Suprapubic skin (tissue), 4 donors: ENCODE measurements around the gene TTYH2. TPM values are rescaled to one million over a fixed set of nuclear protein-coding genes. Genes with fewer than 3 reads are reported as not detected.

Experiments
- DNase-seq, 2 donors: peaks; one replicate each; pipeline ENCODE4 v3.0.0-alpha.2; 2019; ENCODE audit warnings: low spot score in 2 of 2
- H3K27ac ChIP-seq: fragments of 200-600 bp; sonication (generic); one replicate; pipeline ENCODE4 v1.5.1; 2019
- H3K27me3 ChIP-seq: fragments of 200-600 bp; sonication (generic); one replicate; pipeline ENCODE4 v1.5.1; 2019
- H3K36me3 ChIP-seq: fragments of 200-600 bp; sonication (generic); one replicate; pipeline ENCODE4 v1.5.1; 2019
- H3K4me1 ChIP-seq: fragments of 200-600 bp; sonication (generic); one replicate; pipeline ENCODE4 v1.5.1; 2019
- H3K4me3 ChIP-seq: fragments of 200-600 bp; sonication (generic); one replicate; pipeline ENCODE4 v1.5.1; 2019; ENCODE audit warnings: mild to moderate bottlenecking
- H3K9me3 ChIP-seq: fragments of 200-600 bp; sonication (generic); one replicate; pipeline ENCODE4 v1.5.1; 2019
- EP300 ChIP-seq: sonication (generic); formaldehyde crosslinking; IDR thresholded peaks from one replicate; pipeline ENCODE4 v1.6.1; 2017; ENCODE audit warnings: antibody characterized with exemption
- POLR2A ChIP-seq, 2 donors: fragments of 450-650 bp; IDR thresholded peaks; one replicate each; pipeline ENCODE4 v1.6.1; 2017; ENCODE audit warnings: antibody characterized with exemption in 2 of 2, mild to moderate bottlenecking in 2 of 2, moderate library complexity in 2 of 2
- POLR2AphosphoS5 ChIP-seq, 3 donors: sonication (generic); formaldehyde crosslinking; IDR thresholded peaks; one replicate each; pipeline ENCODE4 v1.6.1; 2017; ENCODE audit warnings: antibody characterized with exemption in 3 of 3
- WGBS: methylation state at CpG from one replicate; pipeline ENCODE4 v1.1.5; 2018; 5-methylcytosine and 5-hydroxymethylcytosine counted together
- total RNA-seq, 4 donors: library from RNA; depleted of rRNA; stranded (reverse); fragments of >200 nt; gene quantifications; one replicate each; pipeline ENCODE4 v1.1.0, GENCODE V29; 2016
- TF ChIP-seq, protein P1 (sequence below), 2 donors: fragments of 200-600 bp in 1 of 2; fragments of 450-650 bp in 1 of 2; sonication (generic) in 1 of 2; IDR thresholded peaks; one replicate each; pipeline ENCODE4 v1.5.1; 2016 to 2019; ENCODE audit warnings: antibody characterized with exemption in 2 of 2, mild to moderate bottlenecking in 1 of 2, moderate library complexity in 1 of 2

Gene TTYH2
- total RNA-seq, 4 donors from 2014 or later = 5.7 to 12.0 (median 8.2) TPM

DNA sequence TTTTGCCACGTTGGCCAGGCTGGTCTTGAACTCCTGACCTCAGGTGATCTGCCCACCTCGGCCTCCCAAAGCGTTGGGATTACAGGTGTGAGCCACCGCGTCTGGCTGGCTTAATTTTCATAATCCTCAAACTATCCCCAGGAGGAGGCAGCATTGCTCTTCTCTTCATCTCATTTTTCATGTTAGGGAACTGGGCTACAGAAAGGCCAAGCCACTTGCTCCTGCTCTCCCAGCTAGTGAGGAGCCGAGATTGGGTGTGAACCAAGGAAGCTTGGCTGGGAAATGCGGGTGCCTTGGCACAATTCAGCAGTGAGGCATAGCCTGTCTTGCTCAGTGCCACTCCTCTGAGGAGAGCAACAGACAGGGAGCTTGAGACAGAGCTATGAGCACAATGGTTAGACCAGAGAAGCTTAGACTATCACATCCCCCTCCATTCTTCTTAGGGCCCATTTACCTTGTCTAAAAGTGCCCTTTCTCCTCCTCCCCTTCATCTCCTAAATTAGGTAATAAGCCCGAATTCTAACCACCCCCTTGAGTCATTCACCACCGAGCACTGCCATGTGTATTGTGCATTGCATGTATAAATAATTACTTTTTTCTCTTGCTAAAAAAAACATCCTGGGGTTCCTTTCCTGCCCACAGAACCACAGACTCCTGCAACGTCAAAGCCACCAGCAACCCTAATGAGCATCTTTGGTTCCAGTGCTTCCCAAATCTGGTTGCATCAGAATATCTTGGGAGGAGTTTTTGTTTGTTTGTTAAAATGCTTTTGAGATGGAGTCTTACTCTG, 92.7 kb downstream of the TTYH2 start:
- Histone ChIP-seq H3K4me3 (no peak overlapping the region), H3K4me1 (no peaks in the 10 kb centered on the region), H3K27me3 (peaks cover 7% of the 10 kb centered on the region), H3K36me3 (no peaks in the 10 kb centered on the region), H3K27ac (no peak overlapping the region), H3K9me3 (no peaks in the 10 kb centered on the region)
- no peak for DNase-seq
- WGBS = 54% methylated on average over 10 of the region's 10 CpGs
- TF ChIP-seq, protein P1, sequence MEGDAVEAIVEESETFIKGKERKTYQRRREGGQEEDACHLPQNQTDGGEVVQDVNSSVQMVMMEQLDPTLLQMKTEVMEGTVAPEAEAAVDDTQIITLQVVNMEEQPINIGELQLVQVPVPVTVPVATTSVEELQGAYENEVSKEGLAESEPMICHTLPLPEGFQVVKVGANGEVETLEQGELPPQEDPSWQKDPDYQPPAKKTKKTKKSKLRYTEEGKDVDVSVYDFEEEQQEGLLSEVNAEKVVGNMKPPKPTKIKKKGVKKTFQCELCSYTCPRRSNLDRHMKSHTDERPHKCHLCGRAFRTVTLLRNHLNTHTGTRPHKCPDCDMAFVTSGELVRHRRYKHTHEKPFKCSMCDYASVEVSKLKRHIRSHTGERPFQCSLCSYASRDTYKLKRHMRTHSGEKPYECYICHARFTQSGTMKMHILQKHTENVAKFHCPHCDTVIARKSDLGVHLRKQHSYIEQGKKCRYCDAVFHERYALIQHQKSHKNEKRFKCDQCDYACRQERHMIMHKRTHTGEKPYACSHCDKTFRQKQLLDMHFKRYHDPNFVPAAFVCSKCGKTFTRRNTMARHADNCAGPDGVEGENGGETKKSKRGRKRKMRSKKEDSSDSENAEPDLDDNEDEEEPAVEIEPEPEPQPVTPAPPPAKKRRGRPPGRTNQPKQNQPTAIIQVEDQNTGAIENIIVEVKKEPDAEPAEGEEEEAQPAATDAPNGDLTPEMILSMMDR (IDR thresholded peaks at IDR 0.05) = no peak
- TF ChIP-seq POLR2A (IDR thresholded peaks at IDR 0.05) (no peak), EP300 (no peak), POLR2AphosphoS5 (IDR thresholded peaks at IDR 0.05) (no peak)

DNA sequence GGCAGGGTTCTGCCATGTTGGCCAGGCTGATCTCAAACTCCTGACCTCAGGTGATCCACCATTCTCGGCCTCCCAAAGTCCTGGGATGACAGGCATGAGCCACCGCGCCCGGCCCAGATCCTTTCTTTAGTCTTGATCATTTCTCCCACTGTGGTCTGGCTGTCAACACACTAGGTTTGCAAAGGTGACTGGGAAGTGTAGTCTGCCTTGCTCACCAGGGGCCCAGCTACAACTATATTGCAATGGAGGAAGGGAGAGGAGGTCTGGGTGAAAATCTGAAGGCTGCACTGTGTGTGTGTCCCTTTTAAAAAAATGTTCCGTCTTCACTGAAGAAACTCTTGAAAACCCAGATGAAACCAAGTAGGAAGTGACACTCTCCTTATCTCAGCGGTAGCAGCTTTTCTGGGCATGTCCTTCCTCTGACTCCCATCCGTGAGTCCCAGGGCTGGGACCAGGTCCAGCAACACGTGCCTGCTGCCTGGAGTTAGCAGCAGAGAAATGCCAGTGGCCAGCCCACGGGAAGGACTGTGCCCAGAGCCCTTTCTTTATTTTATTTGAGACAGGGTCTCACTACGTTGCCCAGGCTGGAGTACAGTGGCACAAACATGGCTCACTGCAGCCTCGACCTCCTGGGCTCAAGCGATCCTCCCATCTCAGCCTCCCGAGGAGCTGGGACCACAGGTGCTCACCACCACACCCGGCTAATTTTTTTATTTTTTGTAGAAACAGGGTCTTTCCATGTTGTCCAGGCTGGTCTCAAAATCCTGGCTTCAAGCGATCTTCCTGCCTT, 94.8 kb downstream of the TTYH2 start:
- WGBS = 78% methylated on average over 14 of the region's 15 CpGs
- H3K9me3 ChIP-seq = no peaks in the 10 kb centered on the region
- H3K27me3 ChIP-seq = peaks cover 10% of the 10 kb centered on the region
- no peak overlapping the region for H3K27ac ChIP-seq
- H3K4me1 ChIP-seq = no peaks in the 10 kb centered on the region
- no peak overlapping the region for H3K4me3 ChIP-seq
- H3K36me3 ChIP-seq = no peaks in the 10 kb centered on the region
- DNase-seq = no peak
- TF ChIP-seq, protein P1 (IDR thresholded peaks at IDR 0.05) = no peak
- no peak for TF ChIP-seq EP300
- no peak for TF ChIP-seq POLR2A (IDR thresholded peaks at IDR 0.05)
- no peak for TF ChIP-seq POLR2AphosphoS5 (IDR thresholded peaks at IDR 0.05)

DNA sequence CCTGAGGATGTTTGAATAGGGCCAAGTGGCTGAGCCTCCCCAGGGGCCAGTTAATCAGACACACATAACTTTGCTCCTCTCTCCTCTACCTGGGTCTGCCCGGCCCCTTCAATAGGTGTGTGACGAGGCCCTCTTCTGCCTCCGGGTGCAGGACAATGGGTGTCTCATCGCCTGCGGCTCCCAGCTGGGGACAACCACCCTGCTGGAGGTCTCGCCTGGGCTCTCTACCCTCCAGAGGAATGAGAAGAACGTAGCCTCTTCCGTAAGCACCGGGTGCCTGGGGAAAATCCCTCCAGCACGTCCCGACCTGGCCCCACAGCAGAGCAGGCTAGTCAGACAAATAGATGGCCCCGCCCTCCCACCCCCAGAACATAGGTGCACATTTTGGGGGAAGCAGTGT, 96.5 kb downstream of the TTYH2 start:
- Histone ChIP-seq H3K27ac (no peak overlapping the region), H3K4me1 (no peaks in the 10 kb centered on the region), H3K36me3 (no peaks in the 10 kb centered on the region), H3K27me3 (peaks cover 13% of the 10 kb centered on the region), H3K9me3 (no peaks in the 10 kb centered on the region), H3K4me3 (no peak overlapping the region)
- TF ChIP-seq EP300 (no peak), POLR2A (IDR thresholded peaks at IDR 0.05) (no peak), POLR2AphosphoS5 (IDR thresholded peaks at IDR 0.05) (no peak)
- TF ChIP-seq, protein P1 (IDR thresholded peaks at IDR 0.05) = no peak
- DNase-seq = no peak
- WGBS = 35% methylated on average over 6 of the region's 12 CpGs

Other genes with a start within 250 kb of the TTYH2 start
- 1,000 to 10,000 TPM in 1 of 4 donors, 100 to 1,000 TPM in 3; 565 to 1,273 (median 679) TPM for gene RPL38, start 9.9 kb upstream of the TTYH2 start, total RNA-seq
- gene DNAI2, start 60.7 kb downstream of the TTYH2 start, total RNA-seq = not detected
- gene KIF19, start 112.7 kb downstream of the TTYH2 start, total RNA-seq = 1 to 10 TPM in 2 of 4 donors, under 1 TPM in 2; 0.34 to 1.3 (median 1.0) TPM
- gene BTBD17, start 148.3 kb downstream of the TTYH2 start, total RNA-seq = not detected
- not detected for gene GPR142, start 153.9 kb downstream of the TTYH2 start, total RNA-seq
- 100 to 1,000 TPM in 1 of 4 donors, 10 to 100 TPM in 3; 72.0 to 106 (median 91.5) TPM for gene GPRC5C, start 218.5 kb downstream of the TTYH2 start, total RNA-seq